SK-N-SH treated with all-trans-retinoic acid at 6 μM for 48 hours (cell line): Measurements from ENCODE around the gene CPEB1.
"Not testable (repeated sequence)": the region's sequence is repeated elsewhere in the genome, so short reads cannot be mapped to it uniquely, and the experiment has no call there.

Experiments used
- ARNTL ChIP-seq: fragments of 450-650 bp; formaldehyde crosslinking; IDR thresholded peaks from 2 replicates; pipeline ENCODE4 v1.5.0; 2020; ENCODE audit warnings: low read depth, mild to moderate bottlenecking, moderate library complexity, borderline replicate concordance
- ESRRG ChIP-seq: fragments of 250-450 bp; sonication (Bioruptor Pico); IDR thresholded peaks from 2 replicates; pipeline ENCODE4 v1.6.1; 2021; ENCODE audit warnings: mild to moderate bottlenecking
- GLIS3 ChIP-seq: fragments of 250-450 bp; sonication (Bioruptor Pico); IDR thresholded peaks from 2 replicates; pipeline ENCODE4 v1.5.0; 2020; ENCODE audit warnings: mild to moderate bottlenecking, moderate library complexity
- POU6F1 ChIP-seq: fragments of 250-450 bp; sonication (Bioruptor Pico); IDR thresholded peaks from 2 replicates; pipeline ENCODE4 v1.8.0; 2021; ENCODE audit warnings: low read depth, mild to moderate bottlenecking, moderate library complexity, borderline replicate concordance
- RARB ChIP-seq: fragments of 250-450 bp; sonication (Bioruptor Pico); IDR thresholded peaks from 2 replicates; pipeline ENCODE4 v1.8.0; 2021; ENCODE audit warnings: mild to moderate bottlenecking, moderate library complexity
- SNAI2 ChIP-seq: fragments of 250-450 bp; sonication (Bioruptor Pico); IDR thresholded peaks from 2 replicates; pipeline ENCODE4 v1.5.0; 2020; ENCODE audit warnings: mild to moderate bottlenecking, moderate library complexity
- TOX ChIP-seq: fragments of 250-450 bp; sonication (Bioruptor Pico); IDR thresholded peaks from 2 replicates; pipeline ENCODE4 v1.8.0; 2021; ENCODE audit warnings: mild to moderate bottlenecking, moderate library complexity, borderline replicate concordance
- TF ChIP-seq, protein P1 (sequence below): fragments of 250-450 bp; sonication (Bioruptor Pico); IDR thresholded peaks from 2 replicates; pipeline ENCODE4 v1.8.0; 2020; ENCODE audit warnings: mild to moderate bottlenecking, moderate library complexity, borderline replicate concordance
- TF ChIP-seq, protein P2 (sequence below): fragments of 250-450 bp; sonication (Bioruptor Pico); IDR thresholded peaks from 2 replicates; pipeline ENCODE4 v1.5.1; 2021; ENCODE audit warnings: mild to moderate bottlenecking, moderate library complexity

GRCh38 chr15:82505842-82506241 lies 141.3 kb downstream of the CPEB1 start:
- TF ChIP-seq, protein P1, sequence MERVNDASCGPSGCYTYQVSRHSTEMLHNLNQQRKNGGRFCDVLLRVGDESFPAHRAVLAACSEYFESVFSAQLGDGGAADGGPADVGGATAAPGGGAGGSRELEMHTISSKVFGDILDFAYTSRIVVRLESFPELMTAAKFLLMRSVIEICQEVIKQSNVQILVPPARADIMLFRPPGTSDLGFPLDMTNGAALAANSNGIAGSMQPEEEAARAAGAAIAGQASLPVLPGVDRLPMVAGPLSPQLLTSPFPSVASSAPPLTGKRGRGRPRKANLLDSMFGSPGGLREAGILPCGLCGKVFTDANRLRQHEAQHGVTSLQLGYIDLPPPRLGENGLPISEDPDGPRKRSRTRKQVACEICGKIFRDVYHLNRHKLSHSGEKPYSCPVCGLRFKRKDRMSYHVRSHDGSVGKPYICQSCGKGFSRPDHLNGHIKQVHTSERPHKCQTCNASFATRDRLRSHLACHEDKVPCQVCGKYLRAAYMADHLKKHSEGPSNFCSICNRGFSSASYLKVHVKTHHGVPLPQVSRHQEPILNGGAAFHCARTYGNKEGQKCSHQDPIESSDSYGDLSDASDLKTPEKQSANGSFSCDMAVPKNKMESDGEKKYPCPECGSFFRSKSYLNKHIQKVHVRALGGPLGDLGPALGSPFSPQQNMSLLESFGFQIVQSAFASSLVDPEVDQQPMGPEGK (CRISPR knock-in tag), result not testable (repeated sequence)
- TF ChIP-seq, protein P2, sequence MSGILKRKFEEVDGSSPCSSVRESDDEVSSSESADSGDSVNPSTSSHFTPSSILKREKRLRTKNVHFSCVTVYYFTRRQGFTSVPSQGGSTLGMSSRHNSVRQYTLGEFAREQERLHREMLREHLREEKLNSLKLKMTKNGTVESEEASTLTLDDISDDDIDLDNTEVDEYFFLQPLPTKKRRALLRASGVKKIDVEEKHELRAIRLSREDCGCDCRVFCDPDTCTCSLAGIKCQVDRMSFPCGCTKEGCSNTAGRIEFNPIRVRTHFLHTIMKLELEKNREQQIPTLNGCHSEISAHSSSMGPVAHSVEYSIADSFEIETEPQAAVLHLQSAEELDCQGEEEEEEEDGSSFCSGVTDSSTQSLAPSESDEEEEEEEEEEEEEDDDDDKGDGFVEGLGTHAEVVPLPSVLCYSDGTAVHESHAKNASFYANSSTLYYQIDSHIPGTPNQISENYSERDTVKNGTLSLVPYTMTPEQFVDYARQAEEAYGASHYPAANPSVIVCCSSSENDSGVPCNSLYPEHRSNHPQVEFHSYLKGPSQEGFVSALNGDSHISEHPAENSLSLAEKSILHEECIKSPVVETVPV, result not testable (repeated sequence)
- TF ChIP-seq TOX, RARB, POU6F1, ESRRG, SNAI2, ARNTL, GLIS3 (CRISPR knock-in tag): not testable (repeated sequence)
